Esophagus muscularis mucosa (tissue), 4 donors: ENCODE results near the gene ITIH1.

ENCODE experiments used
- CTCF ChIP-seq, 3 experiments: fragments of 200-600 bp in 2 of 3; fragments of 450-650 bp in 1 of 3; sonication (generic) in 2 of 3; IDR thresholded peaks; one replicate each; pipeline ENCODE4 v1.5.1; 2017 to 2019; ENCODE audit warnings: antibody characterized with exemption in 3 of 3, mild to moderate bottlenecking in 2 of 3, moderate library complexity in 1 of 3
- EP300 ChIP-seq: sonication (generic); formaldehyde crosslinking; IDR thresholded peaks from one replicate; pipeline ENCODE4 v1.6.1; 2017; ENCODE audit warnings: antibody characterized with exemption
- POLR2A ChIP-seq: fragments of 450-650 bp; IDR thresholded peaks from one replicate; pipeline ENCODE4 v1.6.1; 2017; ENCODE audit warnings: antibody characterized with exemption, moderate library complexity, mild to moderate bottlenecking, low read depth
- POLR2AphosphoS5 ChIP-seq, 2 donors: sonication (generic); formaldehyde crosslinking; IDR thresholded peaks; one replicate each; pipeline ENCODE4 v1.6.1; 2017; ENCODE audit warnings: antibody characterized with exemption in 2 of 2

GRCh38 chr3:52833202-52833601 lies 55.8 kb downstream of the ITIH1 start:
- no peak for TF ChIP-seq POLR2AphosphoS5 (IDR thresholded peaks at IDR 0.05)
- no peak for TF ChIP-seq CTCF (IDR thresholded peaks at IDR 0.05)
- no peak for TF ChIP-seq POLR2A
- TF ChIP-seq EP300 = no peak
